ENCODE data around the gene GPC5. TPM values are rescaled to one million over a fixed set of nuclear protein-coding genes. Genes with fewer than 3 reads are reported as not detected.

GPC5 gene
- total and polyA plus RNA-seq, 2 donors (not counting 3 experiments of a cell fraction or from before 2014, with no cell fraction given) = 0.59 to 0.97 TPM

GRCh38 chr13:91493442-91493841, 95.0 kb downstream of the GPC5 start:
- no peaks in the 10 kb centered on the region for H3K27me3 ChIP-seq (ENCODE audit: control insufficient read depth in 2 of 2, insufficient read depth in 2 of 2, low read length in 2 of 2)
- H3K4me1 ChIP-seq (ENCODE audit: control insufficient read depth, extremely low read depth, insufficient read depth, low read length) = no peaks in the 10 kb centered on the region
- no TSS peak for BruUV-seq (replicated peaks)
- H4K20me1 ChIP-seq (replicated peaks; ENCODE audit: control insufficient read depth, extremely low read depth, insufficient read depth, low read length) = no peaks in the 10 kb centered on the region
- no peak for FAIRE-seq
- H3K4me3 ChIP-seq (replicated peaks in 1 of 3; ENCODE audit: insufficient read depth in 1 of 3, low read depth in 1 of 3, low read length in 3 of 3) = no peak overlapping the region
- TF ChIP-seq POLR2A (IDR thresholded peaks at IDR 0.05; ENCODE audit: low read depth, low read length) (no peak), EZH2 (IDR thresholded peaks at IDR 0.05; ENCODE audit: borderline replicate concordance, low read depth, low read length, severe bottlenecking) (no peak), CTCF (IDR thresholded peaks at IDR 0.05; ENCODE audit: extremely low read depth in 1 of 2, insufficient read depth in 1 of 2, low read depth in 1 of 2, low read length in 2 of 2) (no peak), FOS (IDR thresholded peaks at IDR 0.05; ENCODE audit: borderline replicate concordance, insufficient read depth, low read length) (no peak), JUN (IDR thresholded peaks at IDR 0.05; ENCODE audit: borderline replicate concordance, insufficient read depth, insufficient read length, low read depth) (no peak)
- TF ChIP-seq, protein P1, sequence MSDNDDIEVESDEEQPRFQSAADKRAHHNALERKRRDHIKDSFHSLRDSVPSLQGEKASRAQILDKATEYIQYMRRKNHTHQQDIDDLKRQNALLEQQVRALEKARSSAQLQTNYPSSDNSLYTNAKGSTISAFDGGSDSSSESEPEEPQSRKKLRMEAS (IDR thresholded peaks at IDR 0.05; ENCODE audit: insufficient read depth, insufficient read length) = no peak
- intact Hi-C loops (cut with micrococcal nuclease) (no loop called here), dilution Hi-C loops (cut with MboI; ENCODE audit: extremely low pct_ligation_motif_present, low sequenced_read_pairs) (no loop called here)
- H3K27ac ChIP-seq (ENCODE audit: insufficient read depth, low read depth, low read length) = no peak overlapping the region
- ChIA-PET CTCF (no interaction called here), POLR2A (no interaction called here)
- H3K9me1 ChIP-seq (replicated peaks; ENCODE audit: control insufficient read depth, extremely low read depth, insufficient read depth, low read length) = no peaks in the 10 kb centered on the region
- no peak for DNase-seq (ENCODE audit: low read depth, low spot score)
- no peaks in the 10 kb centered on the region for H3K79me2 ChIP-seq (ENCODE audit: control insufficient read depth, insufficient read depth, low read length)
- H3K4me2 ChIP-seq (ENCODE audit: insufficient read depth, low read length) = no peak overlapping the region
- no peak overlapping the region for H2AFZ ChIP-seq (ENCODE audit: low read depth, low read length)
- no peak overlapping the region for H3K9ac ChIP-seq (replicated peaks; ENCODE audit: extremely low read depth, insufficient read depth, low read length)
- no peaks in the 10 kb centered on the region for H3K36me3 ChIP-seq (ENCODE audit: control insufficient read depth in 2 of 2, extremely low read depth in 1 of 2, insufficient read depth in 2 of 2, low read length in 2 of 2)
- H3K9me3 ChIP-seq (replicated peaks; ENCODE audit: control insufficient read depth, insufficient read depth, low read length) = peaks cover 4% of the 10 kb centered on the region

GRCh38 chr13:91498298-91498697, 99.9 kb downstream of the GPC5 start:
- Histone ChIP-seq H3K4me2 (ENCODE audit: insufficient read depth, low read length) (no peak overlapping the region), H2AFZ (ENCODE audit: low read depth, low read length) (no peak overlapping the region), H3K9me1 (replicated peaks; ENCODE audit: control insufficient read depth, extremely low read depth, insufficient read depth, low read length) (no peaks in the 10 kb centered on the region), H3K27ac (ENCODE audit: insufficient read depth, low read depth, low read length) (no peak overlapping the region), H3K4me1 (ENCODE audit: control insufficient read depth, extremely low read depth, insufficient read depth, low read length) (no peaks in the 10 kb centered on the region), H3K27me3 (ENCODE audit: control insufficient read depth in 2 of 2, insufficient read depth in 2 of 2, low read length in 2 of 2) (no peaks in the 10 kb centered on the region), H3K4me3 (replicated peaks in 1 of 3; ENCODE audit: insufficient read depth in 1 of 3, low read depth in 1 of 3, low read length in 3 of 3) (no peak overlapping the region), H4K20me1 (replicated peaks; ENCODE audit: control insufficient read depth, extremely low read depth, insufficient read depth, low read length) (no peaks in the 10 kb centered on the region), H3K9ac (replicated peaks; ENCODE audit: extremely low read depth, insufficient read depth, low read length) (no peak overlapping the region), H3K36me3 (ENCODE audit: control insufficient read depth in 2 of 2, extremely low read depth in 1 of 2, insufficient read depth in 2 of 2, low read length in 2 of 2) (no peaks in the 10 kb centered on the region), H3K79me2 (ENCODE audit: control insufficient read depth, insufficient read depth, low read length) (no peaks in the 10 kb centered on the region), H3K9me3 (replicated peaks; ENCODE audit: control insufficient read depth, insufficient read depth, low read length) (peaks cover 4% of the 10 kb centered on the region)
- intact Hi-C loops (cut with micrococcal nuclease) (no loop called here), dilution Hi-C loops (cut with MboI; ENCODE audit: extremely low pct_ligation_motif_present, low sequenced_read_pairs) (no loop called here)
- no TSS peak for BruUV-seq (replicated peaks)
- CTCF ChIA-PET = no interaction called here
- TF ChIP-seq JUN (IDR thresholded peaks at IDR 0.05; ENCODE audit: borderline replicate concordance, insufficient read depth, insufficient read length, low read depth) (no peak), GATA2 (IDR thresholded peaks at IDR 0.05; ENCODE audit: insufficient read depth, insufficient read length, low read depth, low read length) (no peak), POLR2AphosphoS5 (IDR thresholded peaks at IDR 0.05; ENCODE audit: insufficient read depth, low read depth, low read length) (no peak), MYC (IDR thresholded peaks at IDR 0.05; ENCODE audit: low read depth, low read length) (no peak), CTCF (IDR thresholded peaks at IDR 0.05; ENCODE audit: extremely low read depth in 1 of 2, insufficient read depth in 1 of 2, low read depth in 1 of 2, low read length in 2 of 2) (no peak), POLR2A (IDR thresholded peaks at IDR 0.05; ENCODE audit: low read depth, low read length) (no peak), EZH2 (IDR thresholded peaks at IDR 0.05; ENCODE audit: borderline replicate concordance, low read depth, low read length, severe bottlenecking) (no peak), FOS (IDR thresholded peaks at IDR 0.05; ENCODE audit: borderline replicate concordance, insufficient read depth, low read length) (no peak)
- TF ChIP-seq, protein P1 (IDR thresholded peaks at IDR 0.05; ENCODE audit: insufficient read depth, insufficient read length) = no peak
- POLR2A ChIA-PET = no interaction called here
- DNase-seq (ENCODE audit: low read depth, low spot score) (no peak), FAIRE-seq (no peak)

Measured in endothelial cell of umbilical vein (primary cell).